ENCODE data around the gene AHI1. TPM values are rescaled to one million over a fixed set of nuclear protein-coding genes. Genes with fewer than 3 reads are reported as not detected.

AHI1 gene
- total RNA-seq, 2 experiments from 2014 or later = 21.4 to 33.9 TPM

- no peak overlapping the region for H2AFZ ChIP-seq (ENCODE audit: low read length)
- intact Hi-C loops (cut with micrococcal nuclease; ENCODE audit: unreplicated experiment) = no loop called here
- BruUV-seq (replicated peaks) = no TSS peak
- H4K20me1 ChIP-seq (ENCODE audit: insufficient read depth, low read length) = no peaks in the 10 kb centered on the region
- DNase-seq (ENCODE audit: low spot score) = no peak
- TF ChIP-seq CTCF (conservative IDR thresholded peaks at IDR 0.05; ENCODE audit: low read length) (no peak), EZH2phosphoT487 (IDR thresholded peaks at IDR 0.05; ENCODE audit: borderline replicate concordance, low read depth, low read length) (no peak)
- H3K9me2 ChIP-seq (ENCODE audit: insufficient read depth, low read length) = no peaks in the 10 kb centered on the region
- H3K79me2 ChIP-seq (ENCODE audit: insufficient read depth, low read depth, low read length) = no peaks in the 10 kb centered on the region
- no peak overlapping the region for H3K4me2 ChIP-seq (ENCODE audit: low read length)
- no peaks in the 10 kb centered on the region; the same call in 1 of the 2 replicates for H3K36me3 ChIP-seq (ENCODE audit: insufficient read depth, low read length)
- no peak overlapping the region for H3K4me3 ChIP-seq (ENCODE audit: low read depth, low read length, poor library complexity, severe bottlenecking)
- H3K27ac ChIP-seq (ENCODE audit: low read depth, low read length, poor library complexity, severe bottlenecking) = no peak overlapping the region
- no peaks in the 10 kb centered on the region for H3K9me3 ChIP-seq (ENCODE audit: low read length)
- ChIA-PET CTCF (ENCODE audit: unreplicated experiment) (no interaction called here), POLR2A (interaction anchor here (1.2 kb wide), 1 partner anchor 10 kb away, joined by 3 read pairs; no protein-coding TSS in a partner anchor)
- H3K4me1 ChIP-seq (ENCODE audit: insufficient read depth, low read length, poor library complexity, severe bottlenecking) = peaks cover 29% of the 10 kb centered on the region
Observed at GRCh38 chr6:135306740-135307420, 190.7 kb downstream of the AHI1 start.

- CTCF ChIA-PET (ENCODE audit: unreplicated experiment) = no interaction called here
- no peaks in the 10 kb centered on the region for H4K20me1 ChIP-seq (ENCODE audit: insufficient read depth, low read length)
- H3K79me2 ChIP-seq (ENCODE audit: insufficient read depth, low read depth, low read length) = no peaks in the 10 kb centered on the region
- H3K4me2 ChIP-seq (ENCODE audit: low read length) = no peak overlapping the region
- TF ChIP-seq EZH2phosphoT487 (IDR thresholded peaks at IDR 0.05; ENCODE audit: borderline replicate concordance, low read depth, low read length) (no peak), CTCF (conservative IDR thresholded peaks at IDR 0.05; ENCODE audit: low read length) (no peak)
- no peak for DNase-seq (ENCODE audit: low spot score)
- POLR2A ChIA-PET = no interaction called here
- H3K27ac ChIP-seq (ENCODE audit: low read depth, low read length, poor library complexity, severe bottlenecking) = no peak overlapping the region
- H3K4me1 ChIP-seq (ENCODE audit: insufficient read depth, low read length, poor library complexity, severe bottlenecking) = peaks cover 22% of the 10 kb centered on the region
- H3K36me3 ChIP-seq (ENCODE audit: insufficient read depth, low read length) = no peaks in the 10 kb centered on the region; the same call in 1 of the 2 replicates
- intact Hi-C loops (cut with micrococcal nuclease; ENCODE audit: unreplicated experiment) = no loop called here
- H3K9me2 ChIP-seq (ENCODE audit: insufficient read depth, low read length) = no peaks in the 10 kb centered on the region
- H3K4me3 ChIP-seq (ENCODE audit: low read depth, low read length, poor library complexity, severe bottlenecking) = no peak overlapping the region
- H3K9me3 ChIP-seq (ENCODE audit: low read length) = no peaks in the 10 kb centered on the region
- no TSS peak for BruUV-seq (replicated peaks)
- no peak overlapping the region for H2AFZ ChIP-seq (ENCODE audit: low read length)
Observed at GRCh38 chr6:135306166-135306565, 191.4 kb downstream of the AHI1 start.

- no peak for TF ChIP-seq CTCF (conservative IDR thresholded peaks at IDR 0.05; ENCODE audit: low read length)
- no peak for TF ChIP-seq EZH2phosphoT487 (IDR thresholded peaks at IDR 0.05; ENCODE audit: borderline replicate concordance, low read depth, low read length)
- Histone ChIP-seq H3K27ac (ENCODE audit: low read depth, low read length, poor library complexity, severe bottlenecking) (no peak overlapping the region), H4K20me1 (ENCODE audit: insufficient read depth, low read length) (no peaks in the 10 kb centered on the region), H2AFZ (ENCODE audit: low read length) (no peak overlapping the region), H3K36me3 (ENCODE audit: insufficient read depth, low read length) (no peaks in the 10 kb centered on the region; the same call in 1 of the 2 replicates), H3K9me3 (ENCODE audit: low read length) (no peaks in the 10 kb centered on the region), H3K4me3 (ENCODE audit: low read depth, low read length, poor library complexity, severe bottlenecking) (no peak overlapping the region), H3K4me1 (ENCODE audit: insufficient read depth, low read length, poor library complexity, severe bottlenecking) (peaks cover 17% of the 10 kb centered on the region), H3K4me2 (ENCODE audit: low read length) (no peak overlapping the region), H3K9me2 (ENCODE audit: insufficient read depth, low read length) (no peaks in the 10 kb centered on the region), H3K79me2 (ENCODE audit: insufficient read depth, low read depth, low read length) (no peaks in the 10 kb centered on the region)
- POLR2A ChIA-PET = interaction anchor here (0.9 kb wide), 1 partner anchor 15 kb away, joined by 4 read pairs; no protein-coding TSS in a partner anchor
- intact Hi-C loops (cut with micrococcal nuclease; ENCODE audit: unreplicated experiment) = no loop called here
- CTCF ChIA-PET (ENCODE audit: unreplicated experiment) = no interaction called here
- no peak for DNase-seq (ENCODE audit: low spot score)
- BruUV-seq (replicated peaks) = no TSS peak
Observed at GRCh38 chr6:135305684-135306083, 191.9 kb downstream of the AHI1 start.
